ENCODE measurements around the gene ETFBKMT. TPM values are rescaled to one million over a fixed set of nuclear protein-coding genes. Genes with fewer than 3 reads are reported as not detected.

The ETFBKMT gene
- total RNA-seq, 1 experiment from 2014 or later, result 3.3 TPM

DNA sequence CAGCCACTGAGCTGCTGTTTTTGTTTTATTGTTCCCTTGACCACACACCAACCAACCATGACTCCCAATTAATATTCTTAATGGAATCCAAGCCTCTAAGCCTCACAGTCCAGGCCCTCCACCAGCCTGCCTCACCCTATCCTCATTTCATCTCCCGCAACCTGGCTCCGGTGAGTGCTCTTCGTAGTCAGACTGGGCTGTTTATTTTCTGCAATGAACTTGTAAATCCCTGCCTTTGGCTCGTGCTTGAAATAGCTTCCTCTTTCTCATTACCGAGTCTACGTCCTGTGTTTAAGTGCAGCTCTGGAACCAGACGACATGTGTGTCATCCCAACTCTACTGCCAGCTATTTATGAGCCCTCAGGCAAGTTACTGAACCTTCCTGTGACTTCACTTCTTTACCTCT lies 12.4 kb upstream of the ETFBKMT start:
- BruUV-seq (replicated peaks), result no TSS peak
- intact Hi-C loops (cut with micrococcal nuclease), result no loop called here
- peak; percentile 49 for DNase-seq (ENCODE audit: unreplicated experiment)
- CTCF ChIA-PET, result interaction anchor here (0.6 to 3.6 kb wide), 7 partner anchors 11 to 1276 kb away, joined by 3 to 19 read pairs (median 4); no protein-coding TSS in a partner anchor
- no peaks in the 10 kb centered on the region for H3K27me3 Mint-ChIP-seq (ENCODE audit: insufficient read depth, unreplicated experiment)
- no peak overlapping the region for H3K4me3 Mint-ChIP-seq (ENCODE audit: unreplicated experiment)
- H3K27ac Mint-ChIP-seq (ENCODE audit: low read depth, unreplicated experiment), result peak overlapping the region; percentile 28
- H3K9me3 Mint-ChIP-seq (ENCODE audit: unreplicated experiment), result no peaks in the 10 kb centered on the region
- peaks cover 10% of the 10 kb centered on the region for H3K4me1 Mint-ChIP-seq (ENCODE audit: insufficient read depth, unreplicated experiment)
- no peaks in the 10 kb centered on the region for H3K36me3 Mint-ChIP-seq (ENCODE audit: insufficient read depth, unreplicated experiment)
- TF ChIP-seq CTCF (IDR thresholded peaks at IDR 0.05; ENCODE audit: unreplicated experiment), result no peak
- POLR2A ChIA-PET, result interaction anchor here (0.6 kb wide), 2 partner anchors 63 to 446 kb away, joined by 3 read pairs; no protein-coding TSS in a partner anchor

DNA sequence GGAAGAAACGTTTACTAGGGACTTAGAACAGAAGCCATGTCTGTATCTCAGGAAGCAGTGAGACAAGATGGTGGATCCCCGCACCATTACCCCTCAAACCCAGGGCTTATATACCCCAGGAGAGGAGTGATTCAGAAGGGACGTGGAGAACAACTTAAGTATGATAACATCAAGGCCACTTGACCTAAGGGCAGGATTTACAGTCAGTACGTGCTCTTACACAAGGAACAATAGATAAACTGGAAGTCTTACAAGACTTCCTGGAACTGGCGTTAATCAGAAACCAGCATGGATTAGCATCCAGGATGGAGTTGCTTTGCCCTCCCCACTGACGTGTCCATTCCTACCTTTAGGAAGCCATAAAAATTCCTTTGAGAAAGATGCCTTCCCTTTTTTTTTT lies 8.6 kb upstream of the ETFBKMT start:
- H3K27ac Mint-ChIP-seq (ENCODE audit: low read depth, unreplicated experiment), result no peak overlapping the region
- no peak for TF ChIP-seq CTCF (IDR thresholded peaks at IDR 0.05; ENCODE audit: unreplicated experiment)
- POLR2A ChIA-PET, result no interaction called here

GRCh38 chr12:31651893-31652521 lies 7.5 kb upstream of the ETFBKMT start:
- no peaks in the 10 kb centered on the region for H3K36me3 Mint-ChIP-seq (ENCODE audit: insufficient read depth, unreplicated experiment)
- ChIA-PET POLR2A (interaction anchor here (0.6 to 2.6 kb wide), 5 partner anchors 307 to 682 kb away, joined by 3 to 16 read pairs (median 3); partner anchors contain the start of genes RESF1 and SINHCAF), CTCF (interaction anchor here (0.6 to 3.6 kb wide), 22 partner anchors 10 to 1103 kb away, joined by 3 to 49 read pairs (median 5); partner anchors contain the start of gene YARS2)
- H3K27me3 Mint-ChIP-seq (ENCODE audit: insufficient read depth, unreplicated experiment), result no peaks in the 10 kb centered on the region
- TF ChIP-seq CTCF (IDR thresholded peaks at IDR 0.05; ENCODE audit: unreplicated experiment), result no peak
- H3K9me3 Mint-ChIP-seq (ENCODE audit: unreplicated experiment), result no peaks in the 10 kb centered on the region
- no peak overlapping the region for H3K4me3 Mint-ChIP-seq (ENCODE audit: unreplicated experiment)
- BruUV-seq (replicated peaks), result no TSS peak
- DNase-seq (ENCODE audit: unreplicated experiment), result no peak
- peaks cover 10% of the 10 kb centered on the region for H3K4me1 Mint-ChIP-seq (ENCODE audit: insufficient read depth, unreplicated experiment)
- H3K27ac Mint-ChIP-seq (ENCODE audit: low read depth, unreplicated experiment), result no peak overlapping the region
- intact Hi-C loops (cut with micrococcal nuclease), result loop anchor here (2.0 to 10.0 kb wide), 3 partner anchors 403 to 1103 kb away; partner anchors contain the start of gene YARS2

More for the DNA sequence above, 8.6 kb upstream of the ETFBKMT start:
- Mint-ChIP-seq H3K4me3 (ENCODE audit: unreplicated experiment) (no peak overlapping the region), H3K27me3 (ENCODE audit: insufficient read depth, unreplicated experiment) (no peaks in the 10 kb centered on the region), H3K4me1 (ENCODE audit: insufficient read depth, unreplicated experiment) (peaks cover 11% of the 10 kb centered on the region), H3K9me3 (ENCODE audit: unreplicated experiment) (no peaks in the 10 kb centered on the region), H3K36me3 (ENCODE audit: insufficient read depth, unreplicated experiment) (no peaks in the 10 kb centered on the region)
- BruUV-seq (replicated peaks), result no TSS peak
- CTCF ChIA-PET, result interaction anchor here (0.7 kb wide), 1 partner anchor 10 kb away, joined by 4 read pairs; no protein-coding TSS in a partner anchor
- intact Hi-C loops (cut with micrococcal nuclease), result loop anchor here (10.0 kb wide), 2 partner anchors 404 to 1104 kb away; partner anchors contain the start of gene YARS2
- no peak for DNase-seq (ENCODE audit: unreplicated experiment)

DNA sequence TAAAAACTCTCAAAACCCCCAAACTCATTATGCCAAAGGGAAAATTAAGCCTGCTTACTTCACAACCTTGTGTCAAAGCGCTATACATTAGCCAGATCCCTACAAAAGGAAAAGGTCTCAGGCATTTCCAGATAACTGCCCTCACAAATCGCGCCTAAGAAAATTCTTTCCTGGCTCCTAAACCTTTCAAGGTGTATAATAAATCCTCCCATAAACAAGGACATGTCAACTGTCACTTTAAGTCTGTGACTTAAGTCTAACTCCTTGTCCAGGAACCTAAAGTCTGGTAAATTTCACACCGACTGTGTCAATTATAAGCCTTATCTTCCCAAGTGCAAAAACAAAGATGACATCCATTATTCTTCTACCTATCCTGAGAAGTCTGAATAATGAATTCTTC lies 4.3 kb upstream of the ETFBKMT start:
- CTCF ChIA-PET, result interaction anchor here (1.5 kb wide), 1 partner anchor 655 kb away, joined by 4 read pairs; no protein-coding TSS in a partner anchor
- intact Hi-C loops (cut with micrococcal nuclease), result loop anchor here (5.0 to 10.0 kb wide), 3 partner anchors 400 to 1100 kb away; partner anchors contain the start of genes BICD1 and YARS2
- POLR2A ChIA-PET, result no interaction called here
- no peaks in the 10 kb centered on the region for H3K9me3 Mint-ChIP-seq (ENCODE audit: unreplicated experiment)
- no TSS peak for BruUV-seq (replicated peaks)
- peaks cover 9% of the 10 kb centered on the region for H3K4me1 Mint-ChIP-seq (ENCODE audit: insufficient read depth, unreplicated experiment)
- no peak overlapping the region for H3K4me3 Mint-ChIP-seq (ENCODE audit: unreplicated experiment)
- H3K36me3 Mint-ChIP-seq (ENCODE audit: insufficient read depth, unreplicated experiment), result no peaks in the 10 kb centered on the region
- no peak for TF ChIP-seq CTCF (IDR thresholded peaks at IDR 0.05; ENCODE audit: unreplicated experiment)
- no peak overlapping the region for H3K27ac Mint-ChIP-seq (ENCODE audit: low read depth, unreplicated experiment)
- no peaks in the 10 kb centered on the region for H3K27me3 Mint-ChIP-seq (ENCODE audit: insufficient read depth, unreplicated experiment)
- DNase-seq (ENCODE audit: unreplicated experiment), result no peak

Measured in MCF 10A (cell line).